ENCODE results near the gene AOAH. TPM values are rescaled to one million over a fixed set of nuclear protein-coding genes. Genes with fewer than 3 reads are reported as not detected.

AOAH gene
- total RNA-seq, 1 donor from 2014 or later: not detected

DNA sequence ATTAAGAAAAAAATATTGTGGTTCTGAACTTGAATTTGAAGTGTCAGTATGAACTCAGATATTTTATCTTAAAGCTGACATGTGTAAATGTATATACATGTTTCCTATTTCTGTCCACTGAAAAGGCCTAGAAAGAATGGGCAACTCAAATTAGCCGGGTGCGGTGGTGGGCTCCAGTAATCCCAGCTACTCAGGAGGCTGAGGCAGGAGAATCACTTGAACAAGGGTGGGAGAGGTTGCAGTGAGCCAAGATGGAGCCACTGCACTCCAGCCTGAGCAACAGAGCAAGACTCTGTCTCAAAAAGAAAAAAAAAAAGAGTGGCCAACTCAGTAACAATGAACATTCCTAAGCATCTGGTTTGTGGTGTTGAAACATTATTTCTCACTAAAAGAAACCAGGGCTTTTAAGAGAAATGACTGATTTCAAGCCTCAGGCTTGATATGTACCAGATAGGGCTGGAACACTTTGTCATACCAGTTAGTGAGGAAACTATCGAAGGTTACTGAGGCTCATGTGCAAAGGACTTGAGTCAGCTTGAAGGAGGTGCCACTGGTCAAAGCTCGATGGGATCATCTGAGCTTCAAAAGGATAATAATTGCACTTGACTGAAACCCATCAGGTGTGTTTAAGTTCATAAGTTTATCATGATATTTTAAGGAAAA is 40.5 kb downstream of the AOAH start:
- no peaks in the 10 kb centered on the region for H3K4me1 Mint-ChIP-seq

DNA sequence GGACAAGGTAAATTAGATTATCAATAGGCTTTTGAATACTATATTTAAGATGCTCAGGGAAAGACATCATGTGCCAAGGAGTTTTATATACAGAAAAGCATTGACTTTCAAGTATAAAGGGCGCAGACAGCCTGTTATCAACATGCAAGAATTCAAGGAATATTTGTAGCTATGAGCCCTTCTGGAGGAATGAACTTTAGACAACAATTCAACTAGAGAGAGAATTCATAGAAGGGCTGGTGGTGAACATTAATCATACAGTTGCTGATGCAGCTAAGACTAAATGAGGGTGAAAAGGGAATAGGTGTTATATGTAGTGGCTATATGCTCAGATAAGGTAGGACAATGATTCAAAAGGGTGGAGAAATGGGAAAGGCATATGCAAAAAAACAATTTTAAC is 41.2 kb downstream of the AOAH start:
- no peaks in the 10 kb centered on the region for H3K9me3 Mint-ChIP-seq
- no peaks in the 10 kb centered on the region for H3K27me3 Mint-ChIP-seq (ENCODE audit: low read depth)
- no peak overlapping the region for H3K4me3 Mint-ChIP-seq
- H3K4me1 Mint-ChIP-seq: peaks cover 6% of the 10 kb centered on the region
- no peak for DNase-seq (ENCODE audit: low read depth, low spot score)
- no peaks in the 10 kb centered on the region for H3K36me3 Mint-ChIP-seq (ENCODE audit: low read depth)
- TF ChIP-seq, protein P1, sequence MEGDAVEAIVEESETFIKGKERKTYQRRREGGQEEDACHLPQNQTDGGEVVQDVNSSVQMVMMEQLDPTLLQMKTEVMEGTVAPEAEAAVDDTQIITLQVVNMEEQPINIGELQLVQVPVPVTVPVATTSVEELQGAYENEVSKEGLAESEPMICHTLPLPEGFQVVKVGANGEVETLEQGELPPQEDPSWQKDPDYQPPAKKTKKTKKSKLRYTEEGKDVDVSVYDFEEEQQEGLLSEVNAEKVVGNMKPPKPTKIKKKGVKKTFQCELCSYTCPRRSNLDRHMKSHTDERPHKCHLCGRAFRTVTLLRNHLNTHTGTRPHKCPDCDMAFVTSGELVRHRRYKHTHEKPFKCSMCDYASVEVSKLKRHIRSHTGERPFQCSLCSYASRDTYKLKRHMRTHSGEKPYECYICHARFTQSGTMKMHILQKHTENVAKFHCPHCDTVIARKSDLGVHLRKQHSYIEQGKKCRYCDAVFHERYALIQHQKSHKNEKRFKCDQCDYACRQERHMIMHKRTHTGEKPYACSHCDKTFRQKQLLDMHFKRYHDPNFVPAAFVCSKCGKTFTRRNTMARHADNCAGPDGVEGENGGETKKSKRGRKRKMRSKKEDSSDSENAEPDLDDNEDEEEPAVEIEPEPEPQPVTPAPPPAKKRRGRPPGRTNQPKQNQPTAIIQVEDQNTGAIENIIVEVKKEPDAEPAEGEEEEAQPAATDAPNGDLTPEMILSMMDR (conservative IDR thresholded peaks at IDR 0.05): no peak
- H3K27ac Mint-ChIP-seq (ENCODE audit: unreplicated experiment): no peak overlapping the region

More for the DNA sequence above, 40.5 kb downstream of the AOAH start:
- H3K27me3 Mint-ChIP-seq (ENCODE audit: low read depth): no peaks in the 10 kb centered on the region
- TF ChIP-seq, protein P1 (conservative IDR thresholded peaks at IDR 0.05): no peak
- no peaks in the 10 kb centered on the region for H3K9me3 Mint-ChIP-seq
- no peak for DNase-seq (ENCODE audit: low read depth, low spot score)
- H3K4me3 Mint-ChIP-seq: no peak overlapping the region
- no peaks in the 10 kb centered on the region for H3K36me3 Mint-ChIP-seq (ENCODE audit: low read depth)
- H3K27ac Mint-ChIP-seq (ENCODE audit: unreplicated experiment): no peak overlapping the region

DNA sequence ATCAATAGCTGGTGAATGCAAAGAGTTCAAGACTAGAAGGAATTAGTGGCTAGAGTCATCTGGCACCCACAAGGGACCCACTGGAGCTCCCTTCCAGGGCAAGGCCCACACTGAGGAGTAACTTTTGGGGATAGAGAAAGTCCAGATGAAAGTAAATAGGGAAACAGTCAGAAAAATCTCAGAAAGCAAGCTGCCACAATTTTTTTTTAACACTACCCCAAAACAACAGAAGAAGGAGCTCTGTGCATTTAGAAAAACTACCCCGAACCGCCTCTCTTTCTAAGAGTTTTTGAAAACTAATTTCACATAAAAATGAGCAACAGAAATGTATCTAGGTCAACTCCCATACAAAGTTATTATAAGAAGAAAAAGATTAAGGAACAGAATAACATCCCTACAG is 42.2 kb downstream of the AOAH start:
- Mint-ChIP-seq H3K9me3 (no peaks in the 10 kb centered on the region), H3K27me3 (ENCODE audit: low read depth) (no peaks in the 10 kb centered on the region), H3K4me1 (peaks cover 7% of the 10 kb centered on the region), H3K27ac (ENCODE audit: unreplicated experiment) (no peak overlapping the region), H3K4me3 (no peak overlapping the region), H3K36me3 (ENCODE audit: low read depth) (no peaks in the 10 kb centered on the region)
- no peak for DNase-seq (ENCODE audit: low read depth, low spot score)
- TF ChIP-seq, protein P1 (conservative IDR thresholded peaks at IDR 0.05): no peak

DNA sequence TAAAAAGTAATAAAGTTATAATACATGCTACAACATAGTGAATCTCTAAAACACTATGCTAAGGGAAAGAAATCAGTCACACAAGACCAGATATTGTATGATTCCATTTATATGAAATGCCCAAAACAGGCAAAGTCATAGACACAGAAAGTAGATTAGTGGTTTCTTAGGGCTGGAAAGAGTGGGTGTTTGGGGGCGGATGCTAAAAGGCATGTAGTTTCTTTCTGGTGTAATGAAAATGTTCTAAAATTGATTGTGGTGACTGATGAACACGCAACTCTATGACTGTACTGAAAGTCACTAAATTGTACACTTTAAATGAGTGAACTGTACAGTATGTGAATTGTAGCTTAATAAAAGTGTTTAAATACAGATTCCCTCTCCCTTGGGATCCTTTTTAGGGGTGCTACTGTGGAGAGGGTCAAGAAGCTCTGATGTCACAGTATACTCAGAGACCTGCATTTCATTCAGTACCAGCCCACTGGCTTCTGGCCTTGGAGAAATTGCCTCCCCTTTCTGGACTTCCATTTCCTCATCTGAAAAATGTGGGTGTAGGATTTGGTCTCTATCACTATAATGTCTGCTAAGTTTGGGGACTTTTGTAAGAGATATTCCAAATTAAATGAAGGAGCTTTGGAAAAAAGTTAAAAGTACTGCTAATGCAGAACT is 46.4 kb downstream of the AOAH start:
- H3K4me1 Mint-ChIP-seq: peaks cover 7% of the 10 kb centered on the region
- H3K4me3 Mint-ChIP-seq: no peak overlapping the region
- no peaks in the 10 kb centered on the region for H3K27me3 Mint-ChIP-seq (ENCODE audit: low read depth)
- no peaks in the 10 kb centered on the region for H3K9me3 Mint-ChIP-seq
- no peaks in the 10 kb centered on the region for H3K36me3 Mint-ChIP-seq (ENCODE audit: low read depth)
- no peak overlapping the region for H3K27ac Mint-ChIP-seq (ENCODE audit: unreplicated experiment)
- DNase-seq (ENCODE audit: low read depth, low spot score): no peak
- TF ChIP-seq, protein P1 (conservative IDR thresholded peaks at IDR 0.05): no peak

DNA sequence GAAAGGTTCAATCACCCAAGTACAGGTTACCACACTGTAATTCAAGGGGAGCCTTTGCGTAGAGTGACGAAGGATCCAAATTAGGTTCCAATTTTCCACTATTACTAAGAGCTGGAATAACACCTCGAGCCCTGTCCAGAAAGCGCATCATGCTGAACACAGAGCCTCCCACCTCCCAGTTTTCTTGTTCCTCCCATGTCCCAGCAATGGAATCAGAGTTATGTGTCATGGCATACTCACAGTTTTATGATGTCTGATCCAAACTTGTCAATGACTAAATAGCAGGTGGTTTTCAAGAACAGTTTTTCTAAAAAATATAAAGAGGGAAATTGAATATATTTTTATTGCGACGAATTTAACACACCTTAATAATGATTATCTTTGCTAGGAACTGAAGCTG is 50.6 kb downstream of the AOAH start:
- no peaks in the 10 kb centered on the region for H3K27me3 Mint-ChIP-seq (ENCODE audit: low read depth)
- no peaks in the 10 kb centered on the region for H3K36me3 Mint-ChIP-seq (ENCODE audit: low read depth)
- no peak for DNase-seq (ENCODE audit: low read depth, low spot score)
- no peak overlapping the region for H3K27ac Mint-ChIP-seq (ENCODE audit: unreplicated experiment)
- TF ChIP-seq, protein P1 (conservative IDR thresholded peaks at IDR 0.05): no peak
- H3K4me3 Mint-ChIP-seq: no peak overlapping the region
- peaks cover 6% of the 10 kb centered on the region for H3K4me1 Mint-ChIP-seq
- H3K9me3 Mint-ChIP-seq: peaks cover 2% of the 10 kb centered on the region
